Naive thymus-derived CD8-positive, alpha-beta T cell (primary cell): Measurements from ENCODE around the gene FAM53B. TPM values are rescaled to one million over a fixed set of nuclear protein-coding genes. Genes with fewer than 3 reads are reported as not detected.

Source experiments
- ATAC-seq, 2 donors: fragments of 150-1000 bp; cut with Tn5 transposase in 1 of 2; sonication (Bioruptor Pico), chemical (Tn5 transposase) in 1 of 2; 1 replicate in 1 of 2; 2 replicates in 1 of 2; pipeline ENCODE4 v1.10.0; 2021; ENCODE audit warnings: mild to moderate bottlenecking in 2 of 2, moderate library complexity in 2 of 2
- POLR2A ChIA-PET: fragments of 350-600 bp; sonication (Branson Sonifier 250); formaldehyde crosslinking; loops from one replicate; lab custom pipeline; 2021; ENCODE audit warnings: antibody characterized with exemption; lab: Charles Lee
- DNase-seq, 10 donors: peaks; one replicate each; pipeline versions ENCODE4 v3.0.0 to v3.0.0-alpha.2; 2020 to 2022
- H3K27ac Mint-ChIP-seq, 10 donors: one replicate each; pipeline ENCODE4 v1.8.0; 2020 to 2022; ENCODE audit warnings: mild to moderate bottlenecking in 10 of 10, mixed read lengths in 10 of 10, moderate library complexity in 4 of 10, inconsistent platforms in 1 of 10
- H3K27me3 Mint-ChIP-seq, 5 donors: one replicate each; pipeline ENCODE4 v1.8.0; 2021 to 2022; ENCODE audit warnings: mixed read lengths in 5 of 5
- H3K36me3 Mint-ChIP-seq, 3 donors: one replicate each; pipeline ENCODE4 v1.8.0; 2020 to 2022; ENCODE audit warnings: mixed read lengths in 3 of 3, mild to moderate bottlenecking in 2 of 3, inconsistent platforms in 1 of 3
- H3K4me1 Mint-ChIP-seq, 4 donors: one replicate each; pipeline ENCODE4 v1.8.0; 2021 to 2022; ENCODE audit warnings: mixed read lengths in 4 of 4
- H3K4me3 Mint-ChIP-seq, 10 donors: one replicate each; pipeline ENCODE4 v1.8.0; 2020 to 2022; ENCODE audit warnings: mild to moderate bottlenecking in 10 of 10, mixed read lengths in 10 of 10, moderate library complexity in 6 of 10, inconsistent platforms in 1 of 10
- H3K9me3 Mint-ChIP-seq, 9 donors: one replicate each; pipeline ENCODE4 v1.8.0; 2020 to 2022; ENCODE audit warnings: mixed read lengths in 9 of 9, mild to moderate bottlenecking in 3 of 9, inconsistent platforms in 1 of 9, moderate library complexity in 1 of 9
- polyA plus RNA-seq, 3 donors: library from polyadenylated mRNA; unstranded; fragments of 300-500 nt; fragmentation: Illumina TruSeq; gene quantifications; one replicate each; pipeline ENCODE4 v1.2.3, GENCODE V29; 2021
- total RNA-seq, 8 experiments: library from RNA in 2 of 8; stranded (reverse) in 2 of 8; gene quantifications; one replicate each; pipeline ENCODE4 v1.2.3 and lab custom pipeline; 2021 to 2026

FAM53B gene
- total and polyA plus RNA-seq, 5 experiments from 2014 or later = 2.4 to 23.2 (median 15.1) TPM

GRCh38 chr10:124705817-124706461 is 38.2 kb downstream of the FAM53B start:
- Mint-ChIP-seq H3K27ac (peak overlapping the region in 7 of 10 donors; percentile 27 to 96 (median 73)), H3K36me3 (peaks cover 0 to 15% (median 4%) of the 10 kb centered on the region in 3 donors), H3K27me3 (no peaks in the 10 kb centered on the region), H3K9me3 (no peaks in the 10 kb centered on the region), H3K4me3 (no peak overlapping the region), H3K4me1 (peaks cover 51 to 99% (median 90%) of the 10 kb centered on the region in 4 donors)
- ATAC-seq = no peak
- POLR2A ChIA-PET = interaction anchor here (1.1 to 2.8 kb wide), 7 partner anchors 9 to 42 kb away, joined by 3 to 22 read pairs (median 6); no protein-coding TSS in a partner anchor
- peak in 1 of 10 donors; percentile 55 for DNase-seq

GRCh38 chr10:124705381-124705740 is 38.8 kb downstream of the FAM53B start:
- no peak overlapping the region for H3K4me3 Mint-ChIP-seq
- H3K27ac Mint-ChIP-seq = peak overlapping the region in 7 of 10 donors; percentile 50 to 97 (median 90)
- POLR2A ChIA-PET = interaction anchor here (1.1 to 2.8 kb wide), 7 partner anchors 9 to 42 kb away, joined by 3 to 22 read pairs (median 6); no protein-coding TSS in a partner anchor
- ATAC-seq (no peak), DNase-seq (no peak)
- no peaks in the 10 kb centered on the region for H3K27me3 Mint-ChIP-seq
- peaks cover 0 to 15% (median 4%) of the 10 kb centered on the region in 3 donors for H3K36me3 Mint-ChIP-seq
- H3K4me1 Mint-ChIP-seq = peaks cover 46 to 99% (median 88%) of the 10 kb centered on the region in 4 donors
- H3K9me3 Mint-ChIP-seq = no peaks in the 10 kb centered on the region

- DNase-seq = peak in 1 of 10 donors; percentile 59
- Mint-ChIP-seq H3K4me3 (peak overlapping the region in 6 of 10 donors; percentile 1 to 53 (median 18)), H3K27ac (peak overlapping the region; percentile 38 to 97 (median 82)), H3K36me3 (peaks cover 0 to 15% (median 4%) of the 10 kb centered on the region in 3 donors), H3K4me1 (peaks cover 44 to 99% (median 89%) of the 10 kb centered on the region in 4 donors), H3K27me3 (no peaks in the 10 kb centered on the region), H3K9me3 (no peaks in the 10 kb centered on the region)
- ATAC-seq = no peak
- POLR2A ChIA-PET = interaction anchor here (1.0 to 3.8 kb wide), 8 partner anchors 8 to 38 kb away, joined by 3 to 22 read pairs (median 6); no protein-coding TSS in a partner anchor
Observed at GRCh38 chr10:124704428-124705380, 39.5 kb downstream of the FAM53B start.

DNA sequence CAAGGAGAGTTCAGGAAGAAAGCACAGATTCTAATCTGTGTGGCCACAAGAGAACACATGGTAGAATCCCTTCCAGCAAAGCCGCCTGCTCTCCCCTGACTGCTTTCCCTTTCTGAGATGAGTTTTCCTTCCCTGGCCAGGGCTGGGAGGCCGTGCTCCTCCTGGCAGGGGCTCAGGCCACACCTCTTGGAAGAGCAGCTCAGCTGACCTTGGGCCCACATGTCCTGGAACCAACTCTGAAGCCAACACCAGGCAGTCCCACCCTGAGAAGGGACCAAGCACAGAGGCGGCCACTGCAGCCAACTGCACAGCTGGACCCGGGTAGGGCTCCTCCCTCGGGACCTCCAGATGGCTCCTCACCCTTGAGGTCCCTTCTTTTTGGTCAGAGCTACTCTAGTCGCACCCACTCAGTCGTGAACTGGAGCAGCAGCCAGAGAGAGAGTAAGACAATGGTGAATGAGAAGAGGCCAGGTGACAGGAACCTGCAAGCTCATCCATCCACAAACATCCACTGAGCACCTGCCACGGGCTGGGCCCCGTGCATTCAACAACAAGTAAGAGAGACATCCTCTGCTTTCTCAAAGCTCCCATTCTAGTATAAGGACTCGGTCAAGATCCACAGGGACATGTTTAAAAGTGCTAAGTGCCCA is 40.3 kb downstream of the FAM53B start:
- Mint-ChIP-seq H3K27me3 (no peaks in the 10 kb centered on the region), H3K36me3 (peaks cover 0 to 15% (median 4%) of the 10 kb centered on the region in 3 donors), H3K9me3 (no peaks in the 10 kb centered on the region), H3K4me1 (peaks cover 42 to 99% (median 89%) of the 10 kb centered on the region in 4 donors), H3K27ac (peak overlapping the region in 8 of 10 donors; percentile 57 to 97 (median 88)), H3K4me3 (peak overlapping the region in 3 of 10 donors; percentile 1 to 39 (median 14))
- no peak for ATAC-seq
- DNase-seq = peak in 1 of 10 donors; percentile 31
- POLR2A ChIA-PET = interaction anchor here (1.0 to 3.8 kb wide), 6 partner anchors 14 to 38 kb away, joined by 3 to 22 read pairs (median 5); no protein-coding TSS in a partner anchor

DNA sequence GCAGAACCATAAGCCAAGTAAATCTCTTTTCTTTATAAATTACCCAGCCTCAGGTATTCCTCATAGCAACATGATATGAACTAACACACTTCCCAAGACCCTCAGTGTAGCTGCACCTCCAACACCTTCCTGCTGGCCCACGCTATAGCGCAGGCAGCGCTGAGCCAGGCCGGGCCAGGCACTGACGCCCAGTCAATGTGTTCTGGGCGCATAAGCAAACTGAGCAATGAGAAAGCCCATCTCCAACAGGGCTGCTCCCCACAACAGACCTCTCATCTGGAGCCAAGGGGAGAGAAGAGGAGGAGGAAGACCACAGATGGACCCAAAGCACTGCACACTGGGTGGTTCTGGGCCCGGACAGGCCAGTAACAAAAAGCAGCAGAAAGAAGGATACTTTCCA is 40.8 kb downstream of the FAM53B start:
- peak in 1 of 10 donors; percentile 24 for DNase-seq
- Mint-ChIP-seq H3K27me3 (no peaks in the 10 kb centered on the region), H3K4me1 (peaks cover 47 to 99% (median 91%) of the 10 kb centered on the region in 4 donors), H3K36me3 (peaks cover 0 to 15% (median 4%) of the 10 kb centered on the region in 3 donors), H3K27ac (peak overlapping the region; percentile 0 to 97 (median 86)), H3K9me3 (no peaks in the 10 kb centered on the region), H3K4me3 (peak overlapping the region in 6 of 10 donors; percentile 10 to 74 (median 54))
- no peak for ATAC-seq
- POLR2A ChIA-PET = interaction anchor here (1.0 to 3.8 kb wide), 5 partner anchors 9 to 38 kb away, joined by 3 to 16 read pairs (median 3); no protein-coding TSS in a partner anchor

- peak overlapping the region; percentile 48 to 82 (median 62) for H3K4me3 Mint-ChIP-seq
- no peaks in the 10 kb centered on the region for H3K9me3 Mint-ChIP-seq
- peaks cover 0 to 15% (median 4%) of the 10 kb centered on the region in 3 donors for H3K36me3 Mint-ChIP-seq
- peak overlapping the region; percentile 57 to 97 (median 92) for H3K27ac Mint-ChIP-seq
- ATAC-seq (peak; percentile 60 to 68), DNase-seq (peak in 2 of 10 donors; percentile 19 to 38)
- H3K27me3 Mint-ChIP-seq = no peaks in the 10 kb centered on the region
- POLR2A ChIA-PET = interaction anchor here (0.7 to 3.8 kb wide), 12 partner anchors 8 to 89 kb away, joined by 3 to 22 read pairs (median 4); partner anchors contain the start of gene EEF1AKMT2
- peaks cover 47 to 99% (median 94%) of the 10 kb centered on the region in 4 donors for H3K4me1 Mint-ChIP-seq
Observed at GRCh38 chr10:124701881-124702656, 42.1 kb downstream of the FAM53B start.

GRCh38 chr10:124701435-124701834 is 42.7 kb downstream of the FAM53B start:
- ATAC-seq (no peak), DNase-seq (peak in 1 of 10 donors; percentile 31)
- peaks cover 0 to 13% (median 4%) of the 10 kb centered on the region in 3 donors for H3K36me3 Mint-ChIP-seq

GRCh38 chr10:124701038-124701365 is 43.2 kb downstream of the FAM53B start:
- DNase-seq (no peak), ATAC-seq (no peak)
- no peaks in the 10 kb centered on the region for H3K27me3 Mint-ChIP-seq
- H3K4me1 Mint-ChIP-seq = peaks cover 50 to 99% (median 96%) of the 10 kb centered on the region in 4 donors
- POLR2A ChIA-PET = interaction anchor here (1.1 to 3.8 kb wide), 8 partner anchors 8 to 90 kb away, joined by 3 to 22 read pairs (median 4); partner anchors contain the start of gene EEF1AKMT2
- no peaks in the 10 kb centered on the region for H3K9me3 Mint-ChIP-seq
- H3K4me3 Mint-ChIP-seq = peak overlapping the region in 6 of 10 donors; percentile 39 to 77 (median 52)
- H3K27ac Mint-ChIP-seq = peak overlapping the region; percentile 61 to 97 (median 82)
- H3K36me3 Mint-ChIP-seq = peaks cover 0 to 8% (median 4%) of the 10 kb centered on the region in 3 donors

More at GRCh38 chr10:124701435-124701834, 42.7 kb downstream of the FAM53B start:
- peak overlapping the region in 7 of 10 donors; percentile 26 to 63 (median 47) for H3K4me3 Mint-ChIP-seq
- POLR2A ChIA-PET = interaction anchor here (1.0 to 3.8 kb wide), 10 partner anchors 7 to 90 kb away, joined by 3 to 22 read pairs (median 4); partner anchors contain the start of gene EEF1AKMT2
- peaks cover 52 to 99% (median 96%) of the 10 kb centered on the region in 4 donors for H3K4me1 Mint-ChIP-seq
- H3K27ac Mint-ChIP-seq = peak overlapping the region; percentile 69 to 97 (median 84)
- H3K9me3 Mint-ChIP-seq = no peaks in the 10 kb centered on the region
- H3K27me3 Mint-ChIP-seq = no peaks in the 10 kb centered on the region

DNA sequence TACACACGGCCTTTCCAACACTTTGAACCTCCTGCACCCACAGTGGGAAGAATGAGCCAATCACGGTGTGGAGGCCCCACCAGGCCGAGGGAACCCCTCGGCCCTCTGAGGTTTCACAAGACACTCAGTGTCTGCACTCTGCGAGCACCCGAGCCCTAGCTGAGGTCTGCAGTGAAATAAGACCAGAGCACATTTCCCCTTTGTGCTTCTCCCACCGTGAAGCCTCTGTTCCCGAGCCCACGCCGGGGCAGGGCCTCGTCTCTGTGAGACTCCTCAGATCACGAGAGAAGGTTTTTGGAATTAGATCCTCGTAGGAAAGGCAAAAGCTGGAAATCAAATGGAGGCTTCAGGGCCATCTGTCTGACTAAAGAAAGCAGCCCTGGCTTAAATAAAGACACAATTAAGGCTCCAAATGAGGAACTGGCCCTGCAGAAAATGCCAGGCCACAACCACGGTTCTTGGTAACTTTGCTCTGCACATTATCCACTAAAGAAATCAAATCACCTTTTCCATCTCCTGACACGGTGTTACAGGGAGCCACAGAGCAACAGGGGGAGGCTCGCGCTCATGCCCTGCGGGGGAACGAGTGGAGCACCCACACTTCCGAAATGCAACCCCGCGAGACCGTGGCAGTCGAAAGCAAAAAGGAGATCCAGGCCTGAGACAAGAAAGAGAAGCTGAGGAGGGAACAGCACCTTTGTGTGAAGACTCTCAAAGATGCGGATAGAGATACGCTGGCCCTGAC is 43.7 kb downstream of the FAM53B start:
- Mint-ChIP-seq H3K36me3 (peaks cover 0 to 11% (median 4%) of the 10 kb centered on the region in 3 donors), H3K27ac (peak overlapping the region in 8 of 10 donors; percentile 28 to 97 (median 85)), H3K4me3 (peak overlapping the region in 3 of 10 donors; percentile 20 to 77 (median 47)), H3K4me1 (peaks cover 50 to 100% (median 96%) of the 10 kb centered on the region in 4 donors), H3K9me3 (no peaks in the 10 kb centered on the region), H3K27me3 (no peaks in the 10 kb centered on the region)
- DNase-seq (peak in 1 of 10 donors; percentile 4), ATAC-seq (no peak)
- POLR2A ChIA-PET = interaction anchor here (1.1 to 4.0 kb wide), 5 partner anchors 8 to 41 kb away, joined by 3 to 24 read pairs (median 16); no protein-coding TSS in a partner anchor
